Subcutaneous adipose tissue (tissue), 4 donors: ENCODE results near the gene TRMT13. TPM values are rescaled to one million over a fixed set of nuclear protein-coding genes. Genes with fewer than 3 reads are reported as not detected.

Source experiments
- CTCF ChIP-seq: fragments of 450-650 bp; IDR thresholded peaks from one replicate; pipeline ENCODE4 v1.5.1; 2016; ENCODE audit warnings: low read depth, mild to moderate bottlenecking, control low read depth, antibody characterized with exemption, moderate library complexity
- total RNA-seq, 4 donors: library from RNA; depleted of rRNA; stranded (reverse); fragments of >200 nt; gene quantifications; one replicate each; pipeline ENCODE4 v1.1.0, GENCODE V29; 2016

Gene TRMT13
- total RNA-seq, 4 donors from 2014 or later: 13.2 to 27.4 (median 25.3) TPM

GRCh38 chr1:100109554-100110066 lies 23.4 kb upstream of the TRMT13 start:
- no peak for TF ChIP-seq CTCF

- no peak for TF ChIP-seq CTCF
Measured at GRCh38 chr1:100115524-100115923, 17.4 kb upstream of the TRMT13 start.

GRCh38 chr1:100122177-100122576 lies 10.8 kb upstream of the TRMT13 start:
- no peak for TF ChIP-seq CTCF

DNA sequence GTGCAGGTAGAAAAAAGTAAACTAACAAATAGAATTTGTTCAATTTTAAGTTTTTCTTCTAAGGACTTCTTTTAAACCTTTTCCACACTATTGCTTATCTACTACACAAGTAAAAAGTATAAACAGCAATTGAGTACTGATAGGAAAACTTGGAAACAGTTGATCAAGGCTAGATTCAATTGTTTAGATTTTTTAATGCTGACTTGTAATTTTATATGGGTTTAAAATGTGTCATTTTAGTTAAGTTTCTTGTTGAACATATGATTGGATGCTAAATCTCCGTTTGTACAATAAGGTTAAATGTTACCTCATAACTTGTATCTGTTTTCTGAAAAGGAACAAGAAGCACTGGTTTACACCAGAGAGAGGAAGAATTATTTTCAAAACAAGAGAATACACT lies 5.7 kb upstream of the TRMT13 start:
- no peak for TF ChIP-seq CTCF

GRCh38 chr1:100130552-100131077 lies 2.3 kb upstream of the TRMT13 start:
- TF ChIP-seq CTCF: no peak

DNA sequence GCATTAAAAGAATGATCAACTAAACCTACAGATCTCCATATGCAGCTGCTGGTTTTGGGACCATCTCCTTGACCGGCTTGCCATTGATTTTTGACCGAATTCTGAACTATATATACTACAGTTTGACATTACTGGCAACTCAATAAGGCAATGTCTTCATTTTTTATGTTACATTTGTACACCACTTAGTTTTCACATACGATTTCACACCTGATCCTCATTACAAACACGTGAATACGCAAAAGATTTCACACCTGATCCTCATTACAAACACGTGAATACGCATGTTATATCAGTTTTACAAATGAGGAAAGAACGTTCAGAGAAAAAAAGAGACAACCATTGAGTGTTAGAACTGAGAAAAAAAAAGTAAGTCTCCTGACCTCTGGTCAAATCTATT lies 1.3 kb upstream of the TRMT13 start:
- TF ChIP-seq CTCF: no peak

GRCh38 chr1:100134872-100135271 lies 1.9 kb downstream of the TRMT13 start:
- no peak for TF ChIP-seq CTCF
